Inferior parietal cortex (tissue), 1 donor: ENCODE results near the gene OR51E2.
A peak's percentile ranks its signal among the peaks of the same experiment; 100 is the strongest.

ENCODE experiments used
- DNase-seq: peaks from one replicate; pipeline ENCODE4 v3.0.0-alpha.2; 2016; ENCODE audit errors: extremely low spot score

OR51E2 gene

DNA sequence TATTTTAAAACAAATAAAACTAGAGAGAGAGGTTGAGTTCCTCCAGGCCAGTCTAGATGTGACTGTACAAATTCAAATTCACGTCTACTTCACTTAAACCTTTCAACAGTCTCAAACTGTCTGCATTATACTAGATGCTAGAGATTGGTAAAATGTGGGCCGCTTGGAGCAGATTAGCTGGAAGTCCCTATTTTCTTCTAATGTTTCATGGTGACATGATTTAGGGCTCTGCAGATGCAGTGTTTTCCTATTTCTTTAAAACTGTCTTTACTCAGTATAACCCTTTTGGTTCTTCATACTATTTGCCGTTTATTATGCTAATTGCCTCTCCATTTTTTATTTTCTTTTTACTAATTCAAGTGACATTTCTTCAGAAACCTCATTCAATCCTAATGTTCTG is 33.5 kb downstream of the OR51E2 start:
- DNase-seq: no peak

DNA sequence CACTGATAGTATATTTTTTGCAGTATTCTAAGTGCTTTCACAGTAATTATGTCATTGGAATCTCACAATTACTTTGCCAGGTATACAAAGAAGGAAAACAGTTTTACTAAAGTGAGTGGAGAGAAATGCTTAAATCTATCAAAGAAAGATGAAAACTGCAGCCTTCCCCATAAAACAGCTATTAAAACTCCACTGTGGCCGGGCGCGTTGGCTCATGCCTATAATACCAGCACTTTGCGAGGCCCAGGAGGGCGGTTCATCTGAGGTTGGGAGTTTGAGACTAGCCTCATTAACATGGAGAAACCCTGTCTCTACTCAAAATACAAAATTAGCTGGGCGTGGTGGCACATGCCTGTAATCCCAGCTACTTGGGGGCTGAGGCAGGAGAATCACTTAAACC is 34.8 kb downstream of the OR51E2 start:
- no peak for DNase-seq

DNA sequence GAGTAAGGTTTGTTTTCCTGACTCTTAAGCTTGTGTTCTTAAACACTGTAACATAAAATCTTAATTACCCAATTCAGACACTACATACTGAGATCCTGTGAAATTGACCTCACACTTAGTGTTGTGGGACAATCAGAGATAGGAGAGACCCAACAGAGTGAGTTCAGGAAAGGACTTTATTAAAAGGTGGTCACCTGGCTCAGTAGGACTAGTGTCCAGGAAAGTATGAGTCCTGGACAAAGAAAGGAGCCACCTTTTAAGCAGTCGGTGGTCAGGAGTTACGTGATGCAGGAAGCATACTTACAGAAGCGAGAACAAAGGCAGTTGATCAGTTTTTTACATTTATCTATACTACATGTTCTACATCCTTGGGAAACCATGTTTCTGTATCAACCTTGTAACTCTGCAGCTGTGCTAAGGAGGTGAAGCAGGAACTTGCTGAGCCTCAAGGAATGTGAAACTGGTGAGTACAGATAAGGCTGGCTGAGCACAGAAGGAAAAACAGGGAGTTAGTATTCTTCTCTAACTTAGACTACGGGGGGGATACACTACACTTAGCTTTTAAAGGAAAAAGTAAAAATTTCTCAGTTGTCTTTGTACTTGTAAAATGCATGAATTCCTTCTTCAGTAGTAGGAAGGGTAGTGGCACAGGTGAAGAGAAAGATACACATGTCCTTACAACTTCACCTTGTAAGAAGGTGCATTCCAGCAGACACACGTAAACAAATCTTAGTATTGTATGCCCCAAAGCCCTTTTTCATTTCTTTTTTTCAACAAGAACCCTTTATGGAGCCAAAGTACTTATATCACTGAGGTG is 38.8 kb downstream of the OR51E2 start:
- DNase-seq: no peak

DNA sequence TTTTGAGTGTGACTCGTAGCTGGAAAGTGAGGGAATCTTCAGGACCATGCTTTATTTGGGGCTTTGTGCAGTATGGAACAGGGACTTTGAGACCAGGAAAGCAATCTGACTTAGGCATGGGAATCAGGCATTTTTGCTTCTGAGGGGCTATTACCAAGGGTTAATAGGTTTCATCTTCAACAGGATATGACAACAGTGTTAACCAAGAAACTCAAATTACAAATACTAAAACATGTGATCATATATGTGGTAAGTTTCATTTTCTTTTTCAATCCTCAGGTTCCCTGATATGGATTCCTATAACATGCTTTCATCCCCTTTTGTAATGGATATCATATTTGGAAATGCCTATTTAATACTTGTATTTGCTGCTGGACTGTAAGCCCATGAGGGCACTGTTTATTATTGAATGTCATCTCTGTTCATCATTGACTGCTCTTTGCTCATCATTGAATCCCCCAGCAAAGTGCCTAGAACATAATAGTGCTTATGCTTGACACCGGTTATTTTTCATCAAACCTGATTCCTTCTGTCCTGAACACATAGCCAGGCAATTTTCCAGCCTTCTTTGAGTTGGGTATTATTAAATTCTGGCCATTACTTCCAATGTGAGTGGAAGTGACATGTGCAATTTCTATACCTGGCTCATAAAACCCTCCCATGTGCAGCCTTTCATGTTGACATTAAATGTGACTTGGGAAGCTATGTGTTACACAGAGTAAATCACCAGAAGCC is 42.9 kb downstream of the OR51E2 start:
- DNase-seq: no peak

DNA sequence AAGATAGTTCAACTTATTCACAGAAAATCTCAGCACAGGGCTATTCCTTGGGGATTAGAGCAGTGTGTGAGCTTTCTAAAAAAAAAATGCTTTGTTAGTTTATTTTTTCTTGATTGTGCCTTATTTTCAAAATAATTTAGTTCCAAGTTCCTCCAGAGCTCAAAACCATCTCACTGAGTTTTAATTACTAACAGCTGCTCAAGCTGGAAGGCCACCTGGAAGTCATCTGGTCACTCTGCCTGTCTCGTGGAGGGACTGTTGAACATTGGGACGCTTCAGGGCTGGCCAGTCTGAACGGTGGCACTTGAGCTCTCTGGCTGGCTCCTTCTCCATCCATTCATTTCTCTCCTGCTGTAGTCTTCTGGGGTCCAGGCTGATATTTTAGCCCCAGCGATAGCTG is 49.9 kb downstream of the OR51E2 start:
- no peak for DNase-seq

DNA sequence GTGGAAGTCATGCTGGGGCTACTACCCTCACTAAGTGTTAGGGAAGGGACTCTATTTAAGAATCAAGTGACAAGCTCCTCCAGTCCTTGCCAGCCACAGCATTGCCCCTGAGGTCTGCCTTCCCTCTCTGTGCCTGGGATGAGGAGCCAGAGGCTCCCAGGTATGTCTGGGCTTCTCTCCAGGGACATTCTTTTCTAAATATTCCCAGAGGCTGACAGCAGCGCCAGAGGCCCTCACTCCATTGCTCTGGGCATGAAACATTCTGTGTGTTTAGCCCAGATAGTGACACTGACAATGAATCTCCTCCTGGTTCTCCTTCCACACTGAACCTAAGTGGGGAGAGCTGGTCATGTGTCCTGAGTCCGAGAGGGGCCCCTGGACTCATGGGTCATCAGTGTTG is 51.7 kb downstream of the OR51E2 start:
- DNase-seq: no peak

DNA sequence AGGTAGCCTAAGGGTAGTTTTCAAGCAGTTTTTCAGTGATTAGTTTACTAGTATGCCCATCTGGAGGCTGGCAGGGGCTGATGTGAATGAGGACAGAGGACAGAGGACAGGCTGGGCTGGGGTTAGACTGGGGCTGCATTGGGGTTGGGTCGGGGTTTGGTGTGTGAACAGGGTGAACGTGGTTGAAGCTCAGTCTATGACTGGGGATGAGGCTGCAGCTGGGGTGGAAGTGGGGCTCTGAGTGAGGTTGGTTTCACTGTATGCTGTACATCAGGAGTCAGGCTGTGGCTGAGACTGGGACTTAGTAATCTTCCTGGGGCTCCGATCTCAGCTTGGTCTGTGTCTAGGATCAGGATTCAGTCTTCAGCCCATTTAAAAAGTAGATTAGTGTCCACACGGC is 53.4 kb downstream of the OR51E2 start:
- DNase-seq: no peak

DNA sequence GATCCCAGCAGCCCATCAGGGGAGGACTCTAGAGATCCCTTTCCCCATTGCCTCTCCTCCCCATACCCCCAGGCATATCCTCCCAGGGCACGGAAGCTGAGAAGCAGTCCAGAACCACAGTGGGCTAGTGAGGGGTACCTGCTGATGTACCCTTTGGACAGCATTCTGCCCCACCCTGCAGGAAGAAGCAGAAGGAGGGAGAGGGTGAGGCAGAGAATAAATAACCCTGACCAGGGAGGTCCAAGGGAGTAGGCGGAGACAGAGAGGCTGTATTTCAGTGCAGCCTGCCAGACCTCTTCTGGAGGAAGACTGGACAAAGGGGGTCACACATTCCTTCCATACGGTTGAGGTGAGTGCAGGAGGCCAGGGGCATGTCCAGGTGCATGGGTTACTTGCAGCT is 54.0 kb downstream of the OR51E2 start, which contains the start of gene OR51E1:
Gene OR51E1 (plus strand): TSS at position 301 of the 400 bp plus-strand sequence. CDS start 8,545 bp downstream, outside the sequence.
- DNase-seq: no peak

DNA sequence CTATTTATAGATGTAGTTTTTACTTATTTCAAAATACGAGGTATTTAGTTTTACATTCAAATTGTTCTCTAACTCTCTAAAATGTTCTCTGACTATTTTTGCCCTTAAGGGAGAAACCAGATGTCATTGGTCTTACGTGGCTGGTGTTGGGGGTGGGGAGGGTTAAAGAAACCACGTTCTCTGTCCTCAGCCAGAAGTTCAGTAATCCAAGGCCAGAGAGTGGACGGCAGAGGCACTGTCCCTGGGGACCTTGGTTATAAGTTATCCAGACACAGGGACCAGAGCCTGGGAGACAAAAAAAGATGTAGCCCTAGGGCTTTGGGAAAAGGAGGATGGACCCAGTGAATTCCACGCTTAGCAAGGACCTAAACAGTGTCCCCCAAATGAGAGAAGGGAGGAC is 54.6 kb downstream of the OR51E2 start:
- no peak for DNase-seq

DNA sequence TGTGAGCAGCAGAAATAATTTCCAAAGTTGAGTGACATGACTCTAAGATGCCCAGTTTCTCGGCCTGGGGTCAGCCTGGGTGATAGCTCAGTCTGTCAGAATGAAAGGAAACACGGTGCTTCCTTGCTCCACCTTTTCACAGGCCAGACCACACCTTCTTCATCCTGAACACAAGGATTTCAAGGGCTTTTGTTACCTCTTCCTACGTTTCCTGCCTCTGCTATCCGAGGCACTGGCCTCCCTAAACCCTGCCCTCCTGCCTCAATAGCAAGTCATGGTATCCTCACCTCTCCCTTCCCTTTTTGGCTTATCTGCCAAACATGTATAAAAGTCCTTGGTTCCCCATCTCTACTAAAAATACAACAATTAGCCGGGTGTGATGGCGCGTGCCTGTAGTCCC is 55.6 kb downstream of the OR51E2 start:
- no peak for DNase-seq

DNA sequence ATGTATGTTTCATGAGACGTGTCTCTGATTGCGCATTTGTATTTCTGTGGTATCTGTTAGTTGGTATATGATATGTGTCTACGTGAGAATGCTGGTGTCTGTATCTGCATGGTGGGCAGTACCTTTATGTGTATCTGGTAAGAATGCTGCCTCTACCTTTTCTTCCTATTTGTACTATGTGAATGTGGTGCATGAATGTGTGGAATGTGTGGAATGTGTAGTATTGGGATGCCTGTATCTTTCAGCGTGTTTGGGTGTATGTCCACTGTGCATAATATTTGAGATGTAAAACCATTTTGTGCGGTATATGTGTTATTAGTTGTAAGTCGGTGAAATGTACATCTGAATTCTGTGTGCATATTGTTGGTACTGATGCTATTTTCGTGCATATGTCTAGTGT is 56.2 kb downstream of the OR51E2 start:
- DNase-seq: no peak

DNA sequence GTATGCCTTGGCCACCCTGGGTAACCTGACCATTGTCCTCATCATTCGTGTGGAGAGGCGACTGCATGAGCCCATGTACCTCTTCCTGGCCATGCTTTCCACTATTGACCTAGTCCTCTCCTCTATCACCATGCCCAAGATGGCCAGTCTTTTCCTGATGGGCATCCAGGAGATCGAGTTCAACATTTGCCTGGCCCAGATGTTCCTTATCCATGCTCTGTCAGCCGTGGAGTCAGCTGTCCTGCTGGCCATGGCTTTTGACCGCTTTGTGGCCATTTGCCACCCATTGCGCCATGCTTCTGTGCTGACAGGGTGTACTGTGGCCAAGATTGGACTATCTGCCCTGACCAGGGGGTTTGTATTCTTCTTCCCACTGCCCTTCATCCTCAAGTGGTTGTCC is 57.7 kb downstream of the OR51E2 start:
- DNase-seq: no peak

DNA sequence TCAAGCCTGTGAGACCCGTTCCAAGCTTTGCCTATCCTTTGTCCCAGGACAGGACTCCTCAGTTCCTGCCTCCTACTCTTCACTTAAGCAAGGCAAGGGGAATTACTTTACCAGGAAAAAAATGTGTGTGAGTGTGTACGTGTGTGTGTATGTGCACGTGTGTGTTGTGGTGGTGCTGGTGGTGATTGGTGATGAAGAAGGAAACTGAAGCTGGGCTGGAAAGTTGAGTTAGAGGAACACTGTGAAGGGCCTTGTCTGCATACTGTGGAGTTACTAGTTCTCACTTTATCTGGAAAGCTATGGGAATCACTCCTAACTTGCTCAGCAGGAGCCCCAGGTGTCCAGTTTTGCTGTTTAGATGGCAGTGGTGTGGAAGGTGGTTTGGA is 60.0 kb downstream of the OR51E2 start:
- no peak for DNase-seq

DNA sequence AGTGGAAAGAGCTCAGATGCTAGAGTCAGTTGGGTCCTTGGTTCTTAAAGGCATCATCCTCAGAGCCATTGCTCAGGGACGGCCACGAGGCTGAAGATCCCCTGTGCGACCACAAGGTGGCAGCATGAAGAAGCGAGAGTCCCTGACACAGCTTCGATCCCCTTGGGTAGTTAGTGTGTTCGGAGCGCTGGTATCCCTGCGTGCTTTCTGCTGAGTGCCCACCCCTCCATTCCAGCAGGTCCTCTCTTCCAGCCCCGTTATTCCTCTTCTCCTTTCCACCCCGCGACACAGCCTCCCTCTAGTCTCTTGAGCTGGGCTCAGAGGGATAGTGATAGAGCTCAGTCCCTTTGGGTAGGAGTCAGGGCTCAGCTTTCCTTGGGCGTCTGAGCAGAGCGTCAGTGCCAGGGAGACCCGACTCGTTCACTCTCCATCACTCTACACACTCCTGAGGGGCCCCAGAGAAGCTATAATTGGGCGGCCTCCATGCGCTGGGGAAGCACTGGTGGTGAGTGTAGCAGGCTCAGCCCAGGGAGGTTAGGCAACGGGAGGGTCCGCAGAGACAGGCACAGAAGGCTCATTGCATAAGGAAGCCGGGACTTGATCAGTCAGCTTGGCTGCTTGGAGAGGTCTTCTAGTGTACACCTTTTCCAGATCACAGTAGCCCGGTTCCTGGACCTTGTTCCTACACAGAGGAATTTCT is 60.5 kb downstream of the OR51E2 start, which contains the start of gene OR51D1:
Gene OR51D1 (plus strand): TSS at position 516 of the 700 bp plus-strand sequence. CDS start 2,314 bp downstream, outside the sequence.
- peak; percentile 84 for DNase-seq

DNA sequence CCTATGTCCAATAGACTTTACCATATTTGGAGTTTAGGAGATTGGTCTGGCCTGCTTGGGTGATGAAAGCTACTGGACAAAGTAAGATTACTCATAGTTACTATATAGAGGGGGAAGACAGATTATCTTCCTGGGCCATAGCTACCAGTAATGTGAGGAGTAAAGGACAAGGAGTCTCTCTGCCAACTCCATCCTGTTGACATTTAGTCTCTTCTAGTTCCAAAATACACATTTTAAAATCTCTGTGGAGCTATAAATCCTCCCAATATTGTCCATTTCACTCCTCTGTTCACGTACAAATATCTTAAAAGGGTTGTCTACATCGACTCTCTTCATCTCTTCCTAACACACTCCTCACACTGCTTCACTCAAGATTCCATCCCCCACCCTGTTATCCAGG is 61.5 kb downstream of the OR51E2 start:
- no peak for DNase-seq
